DMS79 treated with DMSO at 0.1 percent for 48 hours (cell line): Measurements from ENCODE around the gene PAX2.

Source experiments
- DNase-seq: peaks from one replicate; lab custom pipeline; 2025; lab: John Stamatoyannopoulos, UW

Gene PAX2

GRCh38 chr10:100819424-100819823 lies 74.0 kb downstream of the PAX2 start:
- no peak for DNase-seq

GRCh38 chr10:100823194-100823593 lies 77.8 kb downstream of the PAX2 start:
- no peak for DNase-seq

DNA sequence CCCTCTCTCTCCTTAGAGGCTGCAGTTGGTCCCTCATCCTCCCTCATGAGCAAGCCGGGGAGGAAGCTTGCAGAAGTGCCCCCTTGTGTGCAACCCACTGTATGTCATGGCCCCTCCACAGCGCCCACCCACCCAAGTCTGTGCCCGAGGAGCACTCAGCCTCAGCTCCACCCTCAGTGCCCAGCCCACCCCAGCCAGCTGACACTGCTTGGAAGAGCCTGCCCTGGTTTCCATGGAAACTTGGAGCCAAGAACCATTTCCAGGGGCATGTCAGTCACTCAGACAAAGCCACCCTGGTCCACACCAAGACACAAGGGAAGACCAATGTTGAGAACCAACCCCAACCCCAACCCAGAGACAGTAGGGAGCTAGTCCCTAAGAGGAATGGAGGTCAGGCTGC lies 79.5 kb downstream of the PAX2 start:
- no peak for DNase-seq

- no peak for DNase-seq
These were observed 80.0 kb downstream of the PAX2 start for GRCh38 chr10:100825325-100825875.

DNA sequence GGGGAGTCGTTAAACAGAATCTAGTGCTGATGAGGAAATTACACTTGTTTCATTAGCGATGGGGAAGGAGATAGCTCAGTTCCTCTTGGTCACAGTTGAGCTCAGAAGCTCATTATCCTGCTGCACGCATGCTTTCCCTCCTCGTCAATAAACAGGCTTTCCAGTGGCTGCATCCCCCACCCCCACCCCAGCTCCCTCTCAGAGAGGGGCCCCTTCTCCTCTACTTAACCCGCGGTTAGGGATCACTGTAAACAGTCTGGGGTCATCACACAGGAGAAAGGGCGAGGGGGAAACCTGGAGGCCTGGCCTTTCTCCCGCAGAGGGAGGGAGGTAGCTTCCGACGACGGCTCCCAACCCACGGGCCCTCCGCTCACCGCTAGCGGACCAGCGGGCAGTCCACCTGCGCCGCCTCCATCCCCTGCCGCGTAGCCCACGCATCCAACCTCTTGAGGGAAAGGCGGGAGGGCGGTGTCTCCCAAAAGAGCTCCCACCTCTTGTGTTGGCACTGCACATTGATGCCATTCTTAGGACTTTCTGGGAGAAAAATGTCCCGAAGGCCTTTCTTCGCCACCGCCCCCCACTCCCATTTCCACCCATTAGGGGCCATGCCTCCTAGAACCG lies 80.8 kb downstream of the PAX2 start:
- peak; percentile 15 for DNase-seq

- no peak for DNase-seq
These were observed 81.2 kb downstream of the PAX2 start for GRCh38 chr10:100826661-100826982.

- DNase-seq, result peak; percentile 1
These were observed 81.8 kb downstream of the PAX2 start for GRCh38 chr10:100826983-100827818.

GRCh38 chr10:100827819-100828737 lies 82.7 kb downstream of the PAX2 start:
- no peak for DNase-seq

GRCh38 chr10:100828738-100829096 lies 83.3 kb downstream of the PAX2 start:
- peak; percentile 2 for DNase-seq

DNA sequence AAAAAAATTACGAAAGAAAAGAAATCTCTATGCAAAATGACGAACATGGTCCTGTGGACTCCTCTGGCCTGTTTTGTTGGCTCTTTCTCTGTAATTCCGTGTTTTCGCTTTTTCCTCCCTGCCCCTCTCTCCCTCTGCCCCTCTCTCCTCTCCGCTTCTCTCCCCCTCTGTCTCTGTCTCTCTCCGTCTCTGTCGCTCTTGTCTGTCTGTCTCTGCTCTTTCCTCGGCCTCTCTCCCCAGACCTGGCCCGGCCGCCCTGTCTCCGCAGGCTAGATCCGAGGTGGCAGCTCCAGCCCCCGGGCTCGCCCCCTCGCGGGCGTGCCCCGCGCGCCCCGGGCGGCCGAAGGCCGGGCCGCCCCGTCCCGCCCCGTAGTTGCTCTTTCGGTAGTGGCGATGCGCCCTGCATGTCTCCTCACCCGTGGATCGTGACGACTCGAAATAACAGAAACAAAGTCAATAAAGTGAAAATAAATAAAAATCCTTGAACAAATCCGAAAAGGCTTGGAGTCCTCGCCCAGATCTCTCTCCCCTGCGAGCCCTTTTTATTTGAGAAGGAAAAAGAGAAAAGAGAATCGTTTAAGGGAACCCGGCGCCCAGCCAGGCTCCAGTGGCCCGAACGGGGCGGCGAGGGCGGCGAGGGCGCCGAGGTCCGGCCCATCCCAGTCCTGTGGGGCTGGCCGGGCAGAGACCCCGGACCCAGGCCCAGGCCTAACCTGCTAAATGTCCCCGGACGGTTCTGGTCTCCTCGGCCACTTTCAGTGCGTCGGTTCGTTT lies 83.9 kb downstream of the PAX2 start:
- no peak for DNase-seq

DNA sequence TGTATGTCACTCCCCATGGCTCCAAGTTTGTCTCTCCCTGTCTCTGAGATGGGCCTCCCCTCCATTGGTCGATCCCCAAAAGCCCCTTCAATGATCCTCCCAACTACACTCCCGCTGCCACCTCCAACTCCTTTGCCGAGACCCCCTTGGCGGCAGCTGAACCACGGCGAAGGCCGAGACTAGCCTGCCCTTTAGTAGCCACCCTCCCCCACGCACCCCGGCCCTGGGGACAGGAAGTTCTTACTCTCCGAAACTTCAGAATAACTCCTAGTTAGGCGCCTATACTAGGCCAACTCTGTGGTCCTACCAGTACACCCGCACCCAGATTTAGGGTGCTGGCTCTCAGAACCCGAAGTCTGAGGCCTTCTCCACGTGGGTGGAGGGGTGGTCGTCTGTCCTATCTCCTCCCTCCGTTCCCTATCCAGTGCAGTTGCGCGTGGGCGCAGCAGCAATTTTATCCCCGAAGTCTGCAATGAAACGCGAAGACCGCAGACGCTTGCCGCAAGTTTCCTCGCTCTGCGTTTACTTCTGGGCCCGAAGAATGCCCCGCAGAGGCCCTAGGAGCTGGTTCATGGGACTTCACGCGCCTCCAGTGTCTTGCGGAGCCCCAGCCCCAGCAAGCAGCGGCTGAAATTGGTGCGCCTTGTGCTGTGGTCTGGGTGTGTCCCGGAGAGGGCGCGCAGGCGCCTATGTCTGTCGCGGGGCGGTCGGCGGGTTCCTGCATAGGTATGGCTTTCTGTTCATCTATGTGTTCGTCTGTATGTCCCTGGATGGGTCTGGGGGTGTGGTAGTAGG lies 84.7 kb downstream of the PAX2 start:
- DNase-seq, result no peak

- DNase-seq, result no peak
These were observed 85.3 kb downstream of the PAX2 start for GRCh38 chr10:100830728-100831111.

DNA sequence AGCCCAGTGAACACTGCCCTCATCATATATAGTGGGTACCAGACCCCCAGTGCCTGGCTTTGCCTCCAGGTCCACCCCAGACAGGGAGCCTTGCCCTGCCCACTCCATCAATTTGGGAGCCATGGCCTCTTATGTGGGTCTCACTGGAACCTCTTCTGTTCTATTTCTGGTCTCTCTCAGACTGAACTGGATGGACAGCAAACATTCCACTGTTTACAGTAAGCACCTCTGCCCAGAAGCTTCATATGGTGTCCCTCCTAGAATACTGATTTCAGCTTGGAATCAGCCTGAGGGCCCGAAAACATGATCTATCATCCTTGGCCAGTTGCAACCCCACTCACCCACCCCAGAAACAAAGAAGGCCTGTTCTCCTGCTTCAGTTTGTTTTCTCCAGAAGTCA lies 86.4 kb downstream of the PAX2 start:
- no peak for DNase-seq

- DNase-seq, result no peak
These were observed 90.4 kb downstream of the PAX2 start for GRCh38 chr10:100835810-100836209.

DNA sequence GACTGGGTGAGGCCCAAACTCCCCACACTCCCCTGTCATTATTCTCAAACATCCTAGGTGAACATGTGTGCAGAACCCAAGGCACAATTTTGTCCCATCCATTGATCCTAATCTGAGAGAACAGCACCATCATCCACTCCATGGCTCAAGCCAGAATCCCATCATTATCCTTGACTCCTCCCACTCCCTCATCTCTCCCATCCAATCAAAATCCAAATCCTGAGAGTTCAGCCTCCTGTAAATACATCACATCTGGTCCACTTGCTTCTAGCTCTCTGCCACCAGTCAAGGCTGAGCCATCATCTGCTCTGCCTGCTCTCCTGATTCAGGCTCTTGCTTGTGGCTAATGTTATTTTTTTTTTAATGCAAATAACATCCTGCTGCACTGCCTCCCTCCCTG lies 91.5 kb downstream of the PAX2 start:
- no peak for DNase-seq

GRCh38 chr10:100837300-100837699 lies 91.9 kb downstream of the PAX2 start:
- DNase-seq, result no peak

DNA sequence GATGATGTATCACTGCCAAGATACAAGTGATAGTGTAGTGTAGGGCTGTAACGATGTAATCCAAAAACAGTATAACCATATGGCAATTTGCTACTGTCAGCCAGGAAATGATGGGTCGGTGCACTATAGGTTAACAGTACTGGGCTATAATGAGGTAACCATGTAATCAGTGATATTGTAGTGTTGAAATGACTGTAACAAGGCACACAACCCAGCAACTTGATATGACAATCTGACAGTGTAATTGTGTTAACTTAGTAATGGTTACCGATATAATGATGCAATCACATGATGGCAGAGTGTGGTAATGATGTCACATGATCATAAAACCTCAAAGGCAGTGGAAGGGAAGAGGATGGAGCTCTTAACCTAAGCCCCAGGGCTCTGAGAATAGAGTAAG lies 93.6 kb downstream of the PAX2 start:
- DNase-seq, result no peak

GRCh38 chr10:100841528-100841927 lies 96.1 kb downstream of the PAX2 start:
- DNase-seq, result no peak

- no peak for DNase-seq
These were observed 102.1 kb downstream of the PAX2 start for GRCh38 chr10:100847440-100847839.

DNA sequence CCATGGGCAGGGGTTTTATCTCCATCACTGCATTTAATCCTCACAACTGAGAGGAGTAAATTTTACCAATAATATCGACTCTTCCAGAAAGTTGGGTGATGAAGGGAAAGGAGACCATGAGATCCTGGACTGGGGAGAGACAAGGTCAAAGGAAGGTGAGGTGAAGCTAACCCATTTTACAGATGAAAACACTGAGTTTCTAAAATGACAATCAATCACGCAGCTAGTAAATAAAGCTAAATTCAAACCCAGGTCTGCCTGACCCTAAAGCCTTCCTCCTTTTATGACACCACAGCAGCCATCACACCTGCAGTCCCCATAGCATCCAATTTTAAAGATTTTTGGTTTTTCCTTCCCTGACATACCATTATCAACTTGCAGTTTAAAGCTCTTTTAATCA lies 103.4 kb downstream of the PAX2 start:
- DNase-seq, result no peak

- DNase-seq, result no peak
These were observed 112.9 kb downstream of the PAX2 start for GRCh38 chr10:100858261-100858660.
